Measurements from ENCODE around the gene MAP2K5.
"Not testable (repeated sequence)": the region's sequence is repeated elsewhere in the genome, so short reads cannot be mapped to it uniquely, and the experiment has no call there.

The MAP2K5 gene

DNA sequence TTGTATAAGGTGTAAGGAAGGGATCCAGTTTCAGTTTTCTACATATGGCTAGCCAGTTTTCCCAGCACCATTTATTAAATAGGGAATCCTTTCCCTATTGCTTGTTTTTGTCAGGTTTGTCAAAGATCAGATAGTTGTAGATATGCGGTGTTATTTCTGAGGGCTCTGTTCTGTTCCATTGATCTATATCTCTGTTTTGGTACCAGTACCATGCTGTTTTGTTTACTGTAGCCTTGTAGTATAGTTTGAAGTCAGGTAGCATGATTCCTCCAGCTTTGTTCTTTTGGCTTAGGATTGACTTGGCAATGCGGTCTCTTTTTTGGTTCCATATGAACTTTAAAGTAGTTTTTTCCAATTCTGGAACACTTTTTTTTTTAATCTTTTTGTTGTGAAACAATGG lies 130.3 kb downstream of the MAP2K5 start:
- not testable (repeated sequence) for DNase-seq (ENCODE audit: low spot score)

- no peak for DNase-seq (ENCODE audit: low spot score)
These were observed 132.5 kb downstream of the MAP2K5 start for GRCh38 chr15:67674983-67675382.

GRCh38 chr15:67678089-67678488 lies 135.6 kb downstream of the MAP2K5 start:
- no peak for DNase-seq (ENCODE audit: low spot score)

DNA sequence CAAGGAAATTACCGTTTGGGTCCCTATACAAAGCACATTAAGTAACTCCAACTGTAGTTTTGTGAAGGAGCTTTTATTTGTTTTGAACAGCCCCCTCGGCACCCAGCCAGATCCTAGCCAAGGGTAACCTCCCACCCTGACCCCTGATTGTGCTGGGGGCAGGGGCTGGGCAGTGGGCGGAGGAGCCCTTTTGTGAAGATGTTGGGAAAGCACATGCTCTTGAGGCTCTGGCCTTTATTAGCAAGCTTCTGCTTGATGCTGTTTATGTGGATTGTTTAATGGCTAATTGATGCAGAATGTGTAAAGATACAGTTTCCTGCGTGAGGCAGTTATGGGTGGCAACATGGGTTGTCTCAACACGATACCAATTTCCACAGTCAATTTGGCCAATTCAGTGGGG lies 136.5 kb downstream of the MAP2K5 start:
- no peak for DNase-seq (ENCODE audit: low spot score)

GRCh38 chr15:67680641-67681040 lies 138.1 kb downstream of the MAP2K5 start:
- no peak for DNase-seq (ENCODE audit: low spot score)

- DNase-seq (ENCODE audit: low spot score): no peak
These were observed 142.6 kb downstream of the MAP2K5 start for GRCh38 chr15:67685008-67685599.

- no peak for DNase-seq (ENCODE audit: low spot score)
These were observed 143.2 kb downstream of the MAP2K5 start for GRCh38 chr15:67685716-67686115.

DNA sequence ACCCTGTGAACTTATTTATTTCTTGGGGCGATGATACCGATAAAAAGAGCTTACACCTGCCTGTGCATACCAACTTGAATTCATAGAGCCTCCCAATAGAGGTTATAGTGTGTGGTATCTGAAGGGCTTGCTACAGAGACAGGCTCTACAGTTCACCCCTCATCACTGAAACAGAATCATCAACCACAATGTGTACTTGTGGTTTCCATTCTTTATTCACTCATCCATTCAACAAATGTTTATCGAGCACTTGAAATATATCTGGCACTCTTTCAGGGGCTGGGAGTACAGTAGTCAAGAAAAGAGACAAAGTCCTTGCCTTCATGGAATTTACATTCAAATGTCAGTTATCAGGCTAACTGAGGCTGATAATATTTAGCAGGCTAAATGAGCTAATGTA lies 148.4 kb downstream of the MAP2K5 start:
- no peak for DNase-seq (ENCODE audit: low spot score)

DNA sequence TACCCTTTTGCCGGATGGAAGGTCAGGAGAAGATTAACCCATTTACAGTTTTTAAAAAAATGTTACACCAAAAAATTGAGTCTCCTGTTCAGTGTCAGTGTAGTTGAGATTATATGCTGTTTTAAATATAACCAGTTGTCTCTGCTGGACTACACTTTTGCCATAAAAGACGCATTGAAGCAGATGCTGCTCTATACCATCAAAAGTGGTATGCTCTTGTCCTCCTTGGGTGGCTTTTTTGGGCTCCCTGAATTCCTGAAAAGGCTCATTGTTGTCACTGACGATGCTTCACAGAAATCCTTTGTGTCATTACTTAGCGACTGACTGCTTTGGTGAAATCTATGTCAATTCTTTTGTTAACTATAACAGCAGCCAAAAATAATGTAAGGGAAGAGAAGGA lies 148.9 kb downstream of the MAP2K5 start:
- peak; percentile 39 for DNase-seq (ENCODE audit: low spot score)

- no peak for DNase-seq (ENCODE audit: low spot score)
These were observed 150.1 kb downstream of the MAP2K5 start for GRCh38 chr15:67692573-67692972.

DNA sequence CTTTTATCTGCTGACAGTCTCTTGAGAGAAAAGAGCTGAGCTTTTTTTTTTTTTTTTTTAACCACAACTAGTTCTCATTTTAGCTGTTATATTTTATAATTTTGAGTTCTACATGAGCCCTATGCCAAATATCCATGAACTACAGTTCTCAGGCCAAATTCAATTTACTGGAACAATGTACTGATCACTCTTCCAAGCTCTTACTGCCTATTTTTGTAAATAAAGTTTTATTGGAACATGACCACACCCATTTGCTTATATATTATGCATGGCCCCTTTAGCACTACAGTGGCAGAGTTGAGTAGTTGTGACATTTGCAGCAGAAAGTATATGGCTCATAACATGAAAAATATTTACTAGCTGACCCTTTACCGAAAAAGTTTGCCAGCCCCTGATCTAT lies 153.6 kb downstream of the MAP2K5 start:
- DNase-seq (ENCODE audit: low spot score): no peak

GRCh38 chr15:67700023-67700422 lies 157.5 kb downstream of the MAP2K5 start:
- DNase-seq (ENCODE audit: low spot score): no peak

DNA sequence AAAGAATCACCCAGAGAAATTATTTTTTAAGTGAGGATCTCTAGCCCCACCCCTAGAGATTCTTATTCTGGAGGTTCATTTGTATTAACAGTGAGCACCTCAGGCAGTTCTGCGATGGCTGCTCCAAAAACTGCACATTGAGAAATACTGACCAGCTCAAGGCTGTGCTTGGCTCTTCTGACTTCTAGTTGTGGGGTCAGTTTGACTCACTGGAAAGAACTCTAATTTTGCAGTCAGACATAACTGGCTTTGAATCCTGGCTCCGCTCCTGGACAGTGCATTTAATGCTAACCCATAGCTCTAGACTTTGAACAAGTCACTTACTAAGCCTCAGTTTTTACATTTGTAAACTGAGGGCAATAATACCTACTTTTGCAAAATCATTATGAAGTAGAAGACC lies 159.2 kb downstream of the MAP2K5 start:
- no peak for DNase-seq (ENCODE audit: low spot score)

GRCh38 chr15:67707520-67708283 lies 165.2 kb downstream of the MAP2K5 start:
- no peak for DNase-seq (ENCODE audit: low spot score)

DNA sequence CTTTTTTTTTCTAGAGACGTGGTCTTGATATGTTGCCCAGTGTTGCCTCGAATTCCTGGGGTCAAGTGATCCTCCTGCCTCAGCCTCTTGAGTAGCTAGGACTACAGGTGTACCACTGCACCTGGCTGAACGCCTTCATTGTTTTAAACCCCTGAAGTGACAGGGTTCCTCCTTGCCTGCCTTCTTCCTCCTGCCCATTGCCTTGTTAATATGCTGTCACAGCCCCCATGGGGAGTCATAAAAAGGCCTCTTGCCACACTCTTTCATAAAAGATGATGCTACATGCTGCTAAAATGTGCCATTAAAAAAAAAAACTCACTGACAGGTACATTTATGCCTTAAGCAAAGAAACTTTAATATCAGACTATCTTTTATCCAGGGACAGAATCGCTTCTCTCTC lies 166.0 kb downstream of the MAP2K5 start:
- no peak for DNase-seq (ENCODE audit: low spot score)

DNA sequence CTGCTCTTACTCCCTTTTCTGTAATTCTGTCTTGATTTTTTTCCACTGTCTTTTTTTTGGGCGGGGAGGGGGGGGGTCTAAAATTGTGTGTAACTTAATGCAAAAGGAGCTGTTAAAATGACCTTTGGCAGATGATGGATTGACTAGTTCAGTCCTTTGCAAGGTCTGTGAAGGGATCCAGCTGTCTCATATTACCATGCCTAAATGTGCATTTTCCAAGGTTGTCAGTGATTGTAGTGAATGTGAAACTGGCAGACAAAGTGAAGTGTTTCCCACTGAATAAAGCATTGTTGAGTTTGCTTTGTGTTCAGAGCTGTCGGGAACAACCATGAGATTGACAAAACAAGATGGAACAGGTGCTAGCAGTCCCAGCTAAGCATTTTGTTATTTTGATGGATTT lies 172.7 kb downstream of the MAP2K5 start:
- peak; percentile 56 for DNase-seq (ENCODE audit: low spot score)

- no peak for DNase-seq (ENCODE audit: low spot score)
These were observed 173.7 kb downstream of the MAP2K5 start for GRCh38 chr15:67716171-67716570.

DNA sequence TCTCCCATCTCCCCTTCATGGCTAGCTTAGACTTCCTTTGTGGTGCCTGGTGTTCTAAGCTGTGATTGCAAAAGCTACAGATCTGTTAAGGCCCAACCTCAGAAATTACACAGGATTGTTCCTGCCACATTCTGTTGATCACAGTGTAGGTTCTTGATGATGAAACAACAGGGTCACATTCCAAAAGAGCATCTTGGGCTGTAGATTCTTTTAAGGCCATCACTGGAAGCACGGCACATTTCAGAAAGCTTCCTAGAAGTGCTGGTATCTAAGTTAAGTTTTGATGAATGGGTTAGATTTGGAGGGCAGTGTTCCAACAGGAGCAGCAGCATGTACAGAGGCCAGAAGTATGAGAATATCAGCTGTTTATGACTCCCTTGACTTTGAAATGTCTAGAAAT lies 175.3 kb downstream of the MAP2K5 start:
- no peak for DNase-seq (ENCODE audit: low spot score)

DNA sequence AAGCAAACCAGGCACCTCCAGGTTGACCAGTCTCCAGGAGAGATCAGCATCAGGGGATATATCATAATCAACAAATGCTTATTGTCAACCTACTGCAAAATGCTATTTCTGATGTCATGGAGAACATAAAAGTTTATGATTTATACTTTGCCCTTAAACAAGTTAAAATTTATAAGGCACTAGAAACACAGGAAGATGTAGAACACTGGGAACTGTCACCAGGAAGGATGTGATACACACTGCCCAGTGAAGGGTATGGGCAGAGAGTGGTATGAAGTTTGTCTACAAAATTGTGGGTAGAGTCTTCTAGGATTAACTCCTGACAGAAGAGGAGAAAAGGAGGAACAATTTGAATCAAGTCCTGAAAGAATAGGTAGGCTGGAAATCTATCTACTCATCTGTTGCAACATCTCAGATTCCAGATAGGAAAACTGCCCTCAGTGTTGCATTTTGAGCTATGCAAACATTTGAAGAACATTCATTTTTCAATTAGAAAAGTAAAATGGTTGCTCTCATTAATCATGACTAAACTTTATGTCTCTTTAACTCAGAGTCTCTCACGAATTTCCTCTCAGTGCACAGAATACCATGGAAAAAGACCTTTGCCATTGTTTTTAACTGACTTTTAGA lies 176.9 kb downstream of the MAP2K5 start:
- DNase-seq (ENCODE audit: low spot score): no peak

GRCh38 chr15:67720556-67721175 lies 178.2 kb downstream of the MAP2K5 start:
- no peak for DNase-seq (ENCODE audit: low spot score)

DNA sequence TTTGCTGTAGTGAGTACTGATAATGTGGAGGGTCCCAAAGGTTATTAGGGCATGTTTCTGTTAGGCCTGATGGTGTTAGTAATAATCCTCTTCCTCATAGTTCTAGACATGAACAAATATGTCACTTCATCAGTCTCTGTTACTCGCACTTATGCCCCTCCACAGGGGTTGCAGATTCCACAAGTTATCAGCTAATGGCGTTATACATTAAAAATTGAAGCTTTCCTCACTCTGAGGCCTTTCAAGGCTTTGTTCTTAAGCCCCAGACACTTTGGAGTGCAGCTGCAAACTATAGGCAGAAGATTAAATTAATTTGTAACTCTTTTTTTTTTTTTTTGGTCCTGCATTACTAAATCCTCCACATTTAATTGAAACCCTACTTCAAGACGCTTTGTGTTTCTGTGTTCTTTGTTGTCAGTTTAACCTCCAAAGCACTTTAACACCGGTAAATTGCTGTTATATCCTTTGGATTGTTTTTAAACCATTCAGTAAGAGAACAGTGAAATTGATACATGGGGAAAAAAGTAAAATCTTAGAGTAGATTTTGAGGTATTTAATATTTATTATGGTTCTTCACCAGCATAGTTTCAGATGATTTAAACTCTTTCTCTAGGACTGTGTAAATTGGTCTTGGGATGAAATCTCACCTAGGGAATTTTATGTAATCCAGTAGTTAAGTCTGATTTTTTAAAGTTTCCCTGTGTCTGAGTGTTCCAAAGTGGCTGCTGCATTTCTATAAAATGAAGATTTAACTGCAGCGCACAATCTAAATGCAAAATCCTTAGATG lies 179.7 kb downstream of the MAP2K5 start:
- no peak for DNase-seq (ENCODE audit: low spot score)
